ENCODE results near the gene ACIN1.

- no peak for TF ChIP-seq USF2 (CRISPR knock-in tag; IDR thresholded peaks at IDR 0.05)
- TF ChIP-seq ESRRA (IDR thresholded peaks at IDR 0.05; ENCODE audit: borderline replicate concordance, low read depth), result no peak
- TF ChIP-seq HCFC1 (IDR thresholded peaks at IDR 0.05; ENCODE audit: low read depth, low read length), result no peak
- no peak for TF ChIP-seq CREB1 (IDR thresholded peaks at IDR 0.05)
- TF ChIP-seq CREB1 (CRISPR knock-in tag; IDR thresholded peaks at IDR 0.05), result no peak
- TF ChIP-seq KLF13 (tag; IDR thresholded peaks at IDR 0.05; ENCODE audit: borderline replicate concordance, low read depth), result no peak
- TF ChIP-seq CTCF (IDR thresholded peaks at IDR 0.05 in 2 of 3, conservative IDR thresholded peaks at IDR 0.05 in 1 of 3; ENCODE audit: insufficient read depth in 2 of 3, low read depth in 1 of 3, low read length in 3 of 3), result no peak
- TF ChIP-seq JUND (IDR thresholded peaks at IDR 0.05; ENCODE audit: borderline replicate concordance, low read depth, low read length), result no peak
- TF ChIP-seq JUND (tag; IDR thresholded peaks at IDR 0.05; ENCODE audit: borderline replicate concordance, low read depth, low read length), result no peak
- TF ChIP-seq NRF1 (conservative IDR thresholded peaks at IDR 0.05 in 1 of 2, IDR thresholded peaks at IDR 0.05 in 1 of 2), result no peak
- TF ChIP-seq FOS (IDR thresholded peaks at IDR 0.05; ENCODE audit: extremely low read depth, insufficient read length), result no peak
- TF ChIP-seq ZBTB49 (CRISPR knock-in tag; IDR thresholded peaks at IDR 0.05; ENCODE audit: borderline replicate concordance), result no peak
- no peak for TF ChIP-seq ZBTB17 (CRISPR knock-in tag; IDR thresholded peaks at IDR 0.05)
- TF ChIP-seq MTA2 (IDR thresholded peaks at IDR 0.05; ENCODE audit: low read depth), result no peak
Measured at GRCh38 chr14:23074906-23075305, 20.0 kb downstream of the ACIN1 start.

All from K562 (cell line).